OCI-LY7 (cell line): ENCODE data around the gene OR51B4. TPM values are rescaled to one million over a fixed set of nuclear protein-coding genes. Genes with fewer than 3 reads are reported as not detected.

Source experiments
- BruUV-seq: library from RNA; stranded (reverse); fragments of 400-500 nt; replicated peaks from 2 replicates; lab custom pipeline; 2021; lab: Mats Ljungman, UMichigan
- CTCF ChIA-PET: fragments of 300-600 bp; sonication (Branson Sonifier 250); formaldehyde crosslinking; loops from one replicate; lab custom pipeline; 2022; ENCODE audit warnings: antibody characterized with exemption; ENCODE audit not compliant: unreplicated experiment; lab: Charles Lee
- POLR2A ChIA-PET: fragments of 300-600 bp; sonication (Branson Sonifier 250); formaldehyde crosslinking; loops from one replicate; lab custom pipeline; 2022; ENCODE audit warnings: antibody characterized with exemption; lab: Charles Lee
- DNase-seq: peaks from one replicate; pipeline ENCODE4 v3.0.0-alpha.2; 2015; ENCODE audit warnings: low spot score
- H2AFZ ChIP-seq: fragments of 200-600 bp; sonication (generic), shearing (Covaris generic); 2 replicates; pipeline ENCODE4 v1.6.1; 2014; ENCODE audit warnings: mild to moderate bottlenecking, antibody characterized with exemption, low read length, moderate library complexity
- H3K27ac ChIP-seq: fragments of 200-600 bp; sonication (generic); 2 replicates; pipeline ENCODE4 v1.5.1; 2014; ENCODE audit warnings: mixed run types, low read depth, mild to moderate bottlenecking, moderate library complexity, low read length, inconsistent platforms; ENCODE audit not compliant: poor library complexity, severe bottlenecking
- H3K36me3 ChIP-seq: fragments of 200-600 bp; sonication (generic); 2 replicates; pipeline ENCODE4 v1.6.1; 2014; ENCODE audit warnings: mild to moderate bottlenecking, antibody characterized with exemption, low read length, moderate library complexity, mixed read lengths; ENCODE audit not compliant: insufficient read depth
- H3K4me1 ChIP-seq: fragments of 200-600 bp; sonication (generic); 2 replicates; pipeline ENCODE4 v1.5.1; 2014; ENCODE audit warnings: mild to moderate bottlenecking, low read length; ENCODE audit not compliant: insufficient read depth, poor library complexity, severe bottlenecking
- H3K4me2 ChIP-seq: fragments of 200-600 bp; sonication (generic); 2 replicates; pipeline ENCODE4 v1.6.1; 2014; ENCODE audit warnings: mild to moderate bottlenecking, low read length
- H3K4me3 ChIP-seq: fragments of 200-600 bp; sonication (generic); 2 replicates; pipeline ENCODE4 v1.5.1; 2014; ENCODE audit warnings: mild to moderate bottlenecking, low read depth, low read length; ENCODE audit not compliant: poor library complexity, severe bottlenecking
- H3K79me2 ChIP-seq: fragments of 200-600 bp; sonication (generic); 2 replicates; pipeline ENCODE4 v1.6.1; 2016; ENCODE audit warnings: low read depth, mild to moderate bottlenecking, low read length, moderate library complexity, mixed read lengths; ENCODE audit not compliant: insufficient read depth
- H3K9me2 ChIP-seq: fragments of 200-600 bp; sonication (generic); 2 replicates; pipeline ENCODE4 v1.6.1; 2016; ENCODE audit warnings: mild to moderate bottlenecking, low read length, mixed read lengths; ENCODE audit not compliant: insufficient read depth
- H3K9me3 ChIP-seq: fragments of 200-600 bp; sonication (generic); 2 replicates; pipeline ENCODE4 v1.6.1; 2014; ENCODE audit warnings: mild to moderate bottlenecking, mixed run types, low read length, mixed read lengths
- H4K20me1 ChIP-seq: fragments of 200-600 bp; sonication (generic); 2 replicates; pipeline ENCODE4 v1.6.1; 2014; ENCODE audit warnings: mild to moderate bottlenecking, antibody characterized with exemption, low read length, moderate library complexity, mixed read lengths; ENCODE audit not compliant: insufficient read depth
- EZH2phosphoT487 ChIP-seq: fragments of 200-600 bp; sonication (generic); IDR thresholded peaks from 2 replicates; pipeline ENCODE4 v1.6.1; 2018; ENCODE audit warnings: low read depth, borderline replicate concordance, mild to moderate bottlenecking, mixed run types, antibody characterized with exemption, low read length, moderate library complexity, mixed read lengths
- intact Hi-C: fragments of 100-400 bp; cut with micrococcal nuclease; formaldehyde crosslinking; loops from one replicate; pipeline ENCODE4 v1.10.0; 2022; ENCODE audit not compliant: unreplicated experiment
- total RNA-seq, 2 experiments: library from RNA; depleted of rRNA in 1 of 2; stranded (reverse); fragments of >200 nt in 1 of 2; shearing (Covaris generic) in 1 of 2; gene quantifications; 2 replicates each; pipeline ENCODE4 v1.2.3, GENCODE V29; 2014 to 2022
- TF ChIP-seq, protein P1 (sequence below): fragments of 200-600 bp; sonication (generic); conservative IDR thresholded peaks from 2 replicates; pipeline ENCODE4 v1.5.1; 2014; ENCODE audit warnings: mild to moderate bottlenecking, antibody characterized with exemption, low read length, moderate library complexity, mixed read lengths

Gene OR51B4
- total RNA-seq, 2 experiments from 2014 or later, result not detected

DNA sequence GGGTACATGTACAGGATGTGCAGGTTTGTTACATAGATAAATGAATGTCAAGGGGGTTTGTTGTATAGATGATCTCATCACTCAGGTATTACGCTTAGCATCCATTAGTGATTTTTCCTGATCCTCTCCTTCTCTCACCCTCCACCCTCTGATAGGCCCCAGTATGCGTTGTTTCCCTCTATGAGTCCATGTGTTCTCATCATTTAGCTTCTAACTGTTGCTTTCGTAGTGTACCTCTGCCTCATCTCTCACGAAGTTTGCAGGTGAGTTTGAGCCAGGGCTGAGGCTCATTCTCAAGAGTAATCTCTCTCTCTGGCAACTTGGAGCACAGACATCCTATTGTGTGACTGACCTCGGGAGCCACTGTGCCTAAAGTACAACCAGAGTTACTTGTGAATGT, 27.4 kb downstream of the OR51B4 start:
- intact Hi-C loops, result no loop called here
- Histone ChIP-seq H3K36me3 (no peaks in the 10 kb centered on the region), H3K9me2 (no peaks in the 10 kb centered on the region), H3K9me3 (no peaks in the 10 kb centered on the region), H4K20me1 (no peaks in the 10 kb centered on the region), H2AFZ (no peak overlapping the region), H3K4me2 (no peak overlapping the region), H3K4me1 (no peaks in the 10 kb centered on the region), H3K79me2 (no peaks in the 10 kb centered on the region), H3K27ac (no peak overlapping the region), H3K4me3 (no peak overlapping the region)
- TF ChIP-seq, protein P1, sequence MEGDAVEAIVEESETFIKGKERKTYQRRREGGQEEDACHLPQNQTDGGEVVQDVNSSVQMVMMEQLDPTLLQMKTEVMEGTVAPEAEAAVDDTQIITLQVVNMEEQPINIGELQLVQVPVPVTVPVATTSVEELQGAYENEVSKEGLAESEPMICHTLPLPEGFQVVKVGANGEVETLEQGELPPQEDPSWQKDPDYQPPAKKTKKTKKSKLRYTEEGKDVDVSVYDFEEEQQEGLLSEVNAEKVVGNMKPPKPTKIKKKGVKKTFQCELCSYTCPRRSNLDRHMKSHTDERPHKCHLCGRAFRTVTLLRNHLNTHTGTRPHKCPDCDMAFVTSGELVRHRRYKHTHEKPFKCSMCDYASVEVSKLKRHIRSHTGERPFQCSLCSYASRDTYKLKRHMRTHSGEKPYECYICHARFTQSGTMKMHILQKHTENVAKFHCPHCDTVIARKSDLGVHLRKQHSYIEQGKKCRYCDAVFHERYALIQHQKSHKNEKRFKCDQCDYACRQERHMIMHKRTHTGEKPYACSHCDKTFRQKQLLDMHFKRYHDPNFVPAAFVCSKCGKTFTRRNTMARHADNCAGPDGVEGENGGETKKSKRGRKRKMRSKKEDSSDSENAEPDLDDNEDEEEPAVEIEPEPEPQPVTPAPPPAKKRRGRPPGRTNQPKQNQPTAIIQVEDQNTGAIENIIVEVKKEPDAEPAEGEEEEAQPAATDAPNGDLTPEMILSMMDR, result no peak
- TF ChIP-seq EZH2phosphoT487, result no peak
- DNase-seq, result no peak
- CTCF ChIA-PET, result no interaction called here
- BruUV-seq, result no TSS peak
- POLR2A ChIA-PET, result interaction anchor here (0.6 kb wide), 1 partner anchor 26 kb away, joined by 4 read pairs; no protein-coding TSS in a partner anchor

DNA sequence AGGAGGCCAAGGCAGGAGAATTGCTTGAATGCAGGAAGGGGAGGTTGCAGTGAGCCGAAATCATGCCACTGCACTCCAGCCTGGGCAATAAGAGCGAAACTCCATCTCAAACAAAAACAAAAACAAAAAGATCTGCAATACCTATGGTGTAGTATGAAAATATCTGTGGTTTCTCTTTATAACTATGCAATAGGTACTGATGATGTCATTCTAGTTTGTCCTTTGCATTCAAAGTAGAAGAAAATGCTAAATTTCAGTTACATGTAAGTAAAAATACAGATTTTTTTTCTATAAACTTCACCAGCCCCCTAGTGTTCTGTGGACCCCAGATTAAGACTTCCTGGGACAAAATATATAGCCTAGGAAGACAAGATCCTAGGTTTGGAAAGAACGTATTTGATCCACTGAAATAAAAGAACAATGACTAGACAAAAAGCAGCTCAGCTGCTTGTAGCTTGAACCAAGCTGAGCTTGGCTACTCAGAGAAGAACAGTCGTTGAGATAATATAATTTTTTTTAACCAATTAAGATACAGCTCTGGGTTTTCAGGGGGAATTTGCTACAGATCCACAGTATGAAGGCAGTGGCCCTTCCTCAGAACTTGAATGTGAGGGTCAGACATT, 29.2 kb downstream of the OR51B4 start:
- no peak overlapping the region for H3K27ac ChIP-seq
- no peak overlapping the region for H3K4me3 ChIP-seq
- ChIA-PET CTCF (no interaction called here), POLR2A (no interaction called here)
- DNase-seq, result no peak
- intact Hi-C loops, result no loop called here
- H3K79me2 ChIP-seq, result no peaks in the 10 kb centered on the region
- H3K4me1 ChIP-seq, result no peaks in the 10 kb centered on the region
- TF ChIP-seq EZH2phosphoT487, result no peak
- TF ChIP-seq, protein P1, result no peak
- H3K36me3 ChIP-seq, result no peaks in the 10 kb centered on the region
- H3K9me2 ChIP-seq, result no peaks in the 10 kb centered on the region
- H2AFZ ChIP-seq, result no peak overlapping the region
- no peaks in the 10 kb centered on the region for H3K9me3 ChIP-seq
- no peaks in the 10 kb centered on the region for H4K20me1 ChIP-seq
- no TSS peak for BruUV-seq
- H3K4me2 ChIP-seq, result no peak overlapping the region

DNA sequence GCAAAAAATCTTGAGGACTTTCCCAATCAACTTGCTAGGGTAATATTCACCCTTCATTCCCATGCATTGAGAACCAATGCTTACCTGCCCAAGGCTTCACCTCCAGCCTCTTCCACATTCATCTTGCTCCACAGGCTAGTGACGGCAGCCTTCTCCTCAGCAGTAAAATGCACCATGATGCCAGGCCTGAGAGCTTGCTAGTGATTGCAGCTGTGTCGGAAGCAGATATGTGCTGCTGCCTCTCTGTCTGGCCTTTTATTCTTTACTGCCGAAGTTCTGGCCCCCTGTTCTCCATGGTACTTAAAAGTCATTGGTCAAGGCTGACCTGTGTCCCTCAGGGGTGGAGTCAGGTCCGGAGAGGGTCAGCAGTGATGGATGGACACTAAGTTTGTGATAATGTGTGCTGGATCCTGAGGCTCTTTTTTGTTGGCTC, 32.0 kb downstream of the OR51B4 start, which contains the start of gene HBE1:
HBE1 (minus strand) TSS at position 231 of the 433 bp plus-strand sequence; CDS start at position 176, 55 bp downstream.
- TF ChIP-seq EZH2phosphoT487, result no peak
- TF ChIP-seq, protein P1, result no peak
- Histone ChIP-seq H2AFZ (no peak within 1 kb of the TSS), H3K27ac (no peak within 1 kb of the TSS), H3K4me3 (no peak within 1 kb of the TSS), H3K36me3 (no peaks in the 10 kb centered on the region), H3K4me1 (no peaks in the 10 kb centered on the region), H4K20me1 (no peaks in the 10 kb centered on the region), H3K79me2 (no peaks in the 10 kb centered on the region), H3K9me3 (no peaks in the 10 kb centered on the region), H3K9me2 (no peaks in the 10 kb centered on the region), H3K4me2 (no peak within 1 kb of the TSS)
- ChIA-PET POLR2A (interaction anchor here (0.8 to 1.0 kb wide), 2 partner anchors 10 to 29 kb away, joined by 3 read pairs; no protein-coding TSS in a partner anchor), CTCF (no interaction called here)
- BruUV-seq, result no TSS peak
- intact Hi-C loops, result no loop called here
- no peak for DNase-seq
